SK-N-MC (cell line): ENCODE results near the gene LUZP2.

Source experiments
- DNase-seq: peaks from one replicate; pipeline ENCODE4 v3.0.0-alpha.2; 2011; ENCODE audit warnings: low read depth, low spot score
- H3K27ac ChIP-seq: fragments of 200-600 bp; sonication (generic); 2 replicates; pipeline ENCODE4 v1.5.1; 2016; ENCODE audit warnings: mixed run types
- H3K36me3 ChIP-seq: fragments of 200-600 bp; sonication (generic); 2 replicates; pipeline ENCODE4 v1.6.1; 2017; ENCODE audit warnings: antibody characterized with exemption, low read length, mixed read lengths; ENCODE audit not compliant: insufficient read depth
- H3K4me3 ChIP-seq: fragments of 200-600 bp; sonication (generic); 2 replicates; pipeline ENCODE4 v1.5.1; 2016
- H3K9ac ChIP-seq: fragments of 200-600 bp; sonication (generic); 2 replicates; pipeline ENCODE4 v1.8.0; 2017; ENCODE audit warnings: mixed run types, mixed read lengths; ENCODE audit not compliant: insufficient read length
- H3K9me3 ChIP-seq: fragments of 200-600 bp; sonication (generic); 2 replicates; pipeline ENCODE4 v1.6.1; 2017; ENCODE audit warnings: low read depth, mild to moderate bottlenecking, antibody characterized with exemption, low read length, moderate library complexity, mixed read lengths
- EZH2 ChIP-seq: fragments of 200-600 bp; sonication (generic); IDR thresholded peaks from one replicate; pipeline ENCODE4 v1.6.1; 2017; ENCODE audit warnings: antibody characterized with exemption
- FOXP2 ChIP-seq: optimal IDR thresholded peaks from 2 replicates; pipeline ENCODE3; 2011; ENCODE audit warnings: mild to moderate bottlenecking, moderate library complexity; ENCODE audit not compliant: insufficient read depth; ENCODE audit errors: extremely low read length, control extremely low read depth
- POLR2AphosphoS5 ChIP-seq: IDR thresholded peaks from 2 replicates; pipeline ENCODE4 v1.6.1; 2012; ENCODE audit warnings: mild to moderate bottlenecking, low read depth, low read length, borderline replicate concordance

The LUZP2 gene

DNA sequence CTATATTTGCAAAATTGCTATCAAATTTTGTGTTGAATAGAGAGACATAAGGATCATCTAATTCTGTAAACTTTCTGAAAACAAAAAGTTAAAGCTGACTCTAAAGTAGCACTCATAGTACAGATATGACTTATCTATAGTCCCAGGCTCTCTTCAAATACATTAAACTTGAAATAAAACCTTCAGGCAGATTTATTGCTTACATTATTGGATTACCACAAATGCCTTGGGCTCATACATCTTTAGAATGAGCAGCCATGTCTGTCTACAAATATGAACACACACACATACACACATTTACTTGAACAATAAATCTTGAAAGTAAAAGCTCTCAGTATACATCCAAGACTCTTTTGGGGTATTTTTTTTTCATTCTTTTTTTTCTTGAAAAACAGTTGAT lies 207.9 kb downstream of the LUZP2 start:
- no peak overlapping the region for H3K4me3 ChIP-seq
- no peak for DNase-seq
- TF ChIP-seq EZH2 (no peak), POLR2AphosphoS5 (no peak), FOXP2 (no peak)
- no peak overlapping the region for H3K9ac ChIP-seq
- no peaks in the 10 kb centered on the region for H3K36me3 ChIP-seq
- no peak overlapping the region for H3K27ac ChIP-seq
- no peaks in the 10 kb centered on the region for H3K9me3 ChIP-seq

DNA sequence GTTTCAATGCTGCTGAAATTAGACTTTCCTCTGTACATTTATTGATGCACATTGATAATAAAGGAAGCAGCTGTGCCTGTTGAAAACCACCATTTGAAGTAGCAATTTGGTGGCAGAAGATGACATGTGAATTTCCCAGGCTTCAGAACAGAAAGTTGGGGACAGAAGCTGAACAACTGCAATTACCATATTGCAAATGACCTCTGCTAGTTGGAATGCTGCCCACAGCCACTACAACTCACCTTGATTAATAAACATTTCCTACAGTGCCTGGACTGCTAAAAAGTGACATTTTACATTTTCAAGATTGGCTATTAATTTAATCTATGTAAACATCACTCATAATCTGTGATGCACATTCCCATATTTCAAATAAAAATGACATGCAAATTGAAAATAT lies 208.6 kb downstream of the LUZP2 start:
- Histone ChIP-seq H3K27ac (no peak overlapping the region), H3K9me3 (no peaks in the 10 kb centered on the region), H3K4me3 (no peak overlapping the region), H3K9ac (no peak overlapping the region), H3K36me3 (no peaks in the 10 kb centered on the region)
- DNase-seq: no peak
- TF ChIP-seq EZH2 (no peak), POLR2AphosphoS5 (no peak), FOXP2 (no peak)

- Histone ChIP-seq H3K27ac (no peak overlapping the region), H3K9me3 (no peaks in the 10 kb centered on the region), H3K4me3 (no peak overlapping the region), H3K36me3 (no peaks in the 10 kb centered on the region), H3K9ac (no peak overlapping the region)
- no peak for DNase-seq
- no peak for TF ChIP-seq EZH2
- no peak for TF ChIP-seq POLR2AphosphoS5
- TF ChIP-seq FOXP2: no peak
Observed at GRCh38 chr11:24708616-24709015, 211.8 kb downstream of the LUZP2 start.

GRCh38 chr11:24709928-24710565 lies 213.2 kb downstream of the LUZP2 start:
- H3K36me3 ChIP-seq: no peaks in the 10 kb centered on the region
- H3K9me3 ChIP-seq: no peaks in the 10 kb centered on the region
- no peak overlapping the region for H3K9ac ChIP-seq
- TF ChIP-seq FOXP2: no peak
- no peak for TF ChIP-seq POLR2AphosphoS5
- TF ChIP-seq EZH2: no peak
- no peak overlapping the region for H3K27ac ChIP-seq
- no peak overlapping the region for H3K4me3 ChIP-seq
- DNase-seq: no peak

- no peak for TF ChIP-seq POLR2AphosphoS5
- no peak for TF ChIP-seq EZH2
- no peak for TF ChIP-seq FOXP2
- no peak overlapping the region for H3K9ac ChIP-seq
- DNase-seq: no peak
Observed at GRCh38 chr11:24714601-24715000, 217.7 kb downstream of the LUZP2 start.

DNA sequence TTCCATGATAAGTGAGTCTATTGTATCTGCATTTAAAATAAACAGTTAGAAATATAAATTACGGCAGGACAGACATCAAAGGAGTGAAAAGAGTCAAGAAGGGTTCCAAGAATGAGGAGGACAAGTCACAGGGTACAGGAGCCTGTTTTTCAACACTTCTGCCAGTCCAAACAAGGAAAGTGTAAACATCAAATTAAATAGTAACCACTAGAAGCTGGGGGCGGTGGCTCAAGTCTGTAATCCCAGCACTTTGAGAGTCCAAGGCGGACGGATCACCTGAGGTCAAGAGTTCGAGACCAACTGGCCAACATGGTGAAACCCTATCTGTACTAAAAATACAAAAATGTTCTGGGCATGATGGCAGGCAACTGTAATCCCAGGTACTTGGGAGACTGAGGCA lies 219.6 kb downstream of the LUZP2 start:
- Histone ChIP-seq H3K9ac (no peak overlapping the region), H3K4me3 (no peak overlapping the region), H3K27ac (no peak overlapping the region), H3K36me3 (no peaks in the 10 kb centered on the region), H3K9me3 (no peaks in the 10 kb centered on the region)
- DNase-seq: no peak
- TF ChIP-seq FOXP2 (no peak), POLR2AphosphoS5 (no peak), EZH2 (no peak)

More at GRCh38 chr11:24714601-24715000, 217.7 kb downstream of the LUZP2 start:
- Histone ChIP-seq H3K4me3 (no peak overlapping the region), H3K9me3 (no peaks in the 10 kb centered on the region), H3K27ac (no peak overlapping the region), H3K36me3 (no peaks in the 10 kb centered on the region)

DNA sequence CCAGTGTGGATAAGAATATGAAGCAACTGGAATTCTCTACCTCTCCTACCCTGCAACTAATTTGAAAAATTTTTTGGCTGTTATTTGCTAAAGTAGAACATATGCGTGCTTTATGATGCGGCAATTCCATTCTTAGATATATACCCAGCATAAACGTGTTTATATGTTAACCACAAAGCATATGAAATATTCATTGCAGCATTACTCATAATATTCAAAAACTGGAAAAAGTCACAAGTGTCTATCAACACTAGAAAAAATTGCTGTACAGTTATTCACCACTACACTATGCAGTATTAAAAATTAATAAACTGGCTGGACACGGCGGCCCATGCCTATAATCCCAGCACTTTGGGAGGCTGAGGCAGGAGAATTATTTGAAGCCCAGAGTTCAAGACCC lies 226.4 kb downstream of the LUZP2 start:
- TF ChIP-seq POLR2AphosphoS5 (no peak), EZH2 (no peak), FOXP2 (no peak)
- no peak for DNase-seq
- Histone ChIP-seq H3K36me3 (no peaks in the 10 kb centered on the region), H3K4me3 (no peak overlapping the region), H3K9me3 (no peaks in the 10 kb centered on the region), H3K27ac (no peak overlapping the region), H3K9ac (no peak overlapping the region)

DNA sequence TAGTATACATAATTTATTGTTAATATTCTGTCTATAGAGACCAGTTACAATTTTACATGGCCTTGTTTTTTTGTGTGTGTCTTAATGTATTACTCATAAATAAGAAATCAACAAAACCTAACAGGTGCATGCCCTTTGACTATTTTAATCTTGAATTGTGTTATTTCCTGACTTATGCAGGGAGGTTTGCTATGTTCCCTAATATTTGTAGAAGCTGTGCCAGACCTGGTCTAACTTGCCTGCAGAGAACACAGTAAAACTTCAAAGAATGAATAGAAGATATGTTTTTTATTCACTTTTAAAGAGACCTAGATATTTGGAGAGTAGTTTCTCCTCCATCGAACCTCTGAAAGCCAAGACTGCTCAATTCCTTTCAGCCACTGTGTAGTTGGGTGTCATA lies 234.7 kb downstream of the LUZP2 start:
- TF ChIP-seq POLR2AphosphoS5 (no peak), EZH2 (no peak), FOXP2 (no peak)
- Histone ChIP-seq H3K4me3 (no peak overlapping the region), H3K9ac (no peak overlapping the region), H3K9me3 (no peaks in the 10 kb centered on the region), H3K27ac (no peak overlapping the region), H3K36me3 (no peaks in the 10 kb centered on the region)
- DNase-seq: no peak

GRCh38 chr11:24734742-24735237 lies 237.9 kb downstream of the LUZP2 start:
- DNase-seq: no peak
- Histone ChIP-seq H3K27ac (no peak overlapping the region), H3K36me3 (no peaks in the 10 kb centered on the region), H3K9ac (no peak overlapping the region), H3K9me3 (no peaks in the 10 kb centered on the region), H3K4me3 (no peak overlapping the region)
- TF ChIP-seq POLR2AphosphoS5 (no peak), FOXP2 (no peak), EZH2 (no peak)
